ENCODE results near the gene MTREX.

MTREX gene

GRCh38 chr5:55411876-55412275 lies 104.1 kb downstream of the MTREX start:
- TF ChIP-seq CTCF (conservative IDR thresholded peaks at IDR 0.05): no peak
- no peak overlapping the region for H3K27ac ChIP-seq

- no peak for TF ChIP-seq CTCF (conservative IDR thresholded peaks at IDR 0.05)
- no peak overlapping the region for H3K27ac ChIP-seq
Observed at GRCh38 chr5:55413644-55414043, 105.9 kb downstream of the MTREX start.

- H3K27ac ChIP-seq: no peak overlapping the region
- no peak for TF ChIP-seq CTCF (conservative IDR thresholded peaks at IDR 0.05)
Observed at GRCh38 chr5:55415071-55415470, 107.3 kb downstream of the MTREX start.

- TF ChIP-seq CTCF (conservative IDR thresholded peaks at IDR 0.05): no peak
- peak overlapping the region; percentile 38 for H3K27ac ChIP-seq
Observed at GRCh38 chr5:55416306-55416705, 108.5 kb downstream of the MTREX start.

- no peak for TF ChIP-seq CTCF (conservative IDR thresholded peaks at IDR 0.05)
- H3K27ac ChIP-seq: peak overlapping the region; percentile 38
Observed at GRCh38 chr5:55418994-55419968, 111.5 kb downstream of the MTREX start.

GRCh38 chr5:55421074-55421529 lies 113.3 kb downstream of the MTREX start:
- no peak for TF ChIP-seq CTCF (conservative IDR thresholded peaks at IDR 0.05)
- H3K27ac ChIP-seq: peak overlapping the region; percentile 38; the same call in 1 of the 2 replicates

- no peak for TF ChIP-seq CTCF (conservative IDR thresholded peaks at IDR 0.05)
- H3K27ac ChIP-seq: no peak overlapping the region; the same call in 1 of the 2 replicates
Observed at GRCh38 chr5:55426455-55426854, 118.7 kb downstream of the MTREX start.

Data from VCaP (cell line).